Measurements from ENCODE around the gene CCNA2.

CCNA2 gene

GRCh38 chr4:121846662-121847061, 23.0 kb upstream of the CCNA2 start:
- no peak for TF ChIP-seq CTCF (IDR thresholded peaks at IDR 0.05; ENCODE audit: low read length, missing control alignments)
- DNase-seq (ENCODE audit: low read depth): no peak
- H3K4me3 ChIP-seq (replicated peaks; ENCODE audit: low read depth, low read length): no peak overlapping the region

GRCh38 chr4:121842862-121843261, 19.2 kb upstream of the CCNA2 start:
- no peak for TF ChIP-seq CTCF (IDR thresholded peaks at IDR 0.05; ENCODE audit: low read length, missing control alignments)
- DNase-seq (ENCODE audit: low read depth): no peak
- no peak overlapping the region for H3K4me3 ChIP-seq (replicated peaks; ENCODE audit: low read depth, low read length)

GRCh38 chr4:121838136-121838535, 14.5 kb upstream of the CCNA2 start:
- no peak for TF ChIP-seq CTCF (IDR thresholded peaks at IDR 0.05; ENCODE audit: low read length, missing control alignments)
- DNase-seq (ENCODE audit: low read depth): no peak
- no peak overlapping the region for H3K4me3 ChIP-seq (replicated peaks; ENCODE audit: low read depth, low read length)

- DNase-seq (ENCODE audit: low read depth): no peak
- no peak overlapping the region for H3K4me3 ChIP-seq (replicated peaks; ENCODE audit: low read depth, low read length)
- no peak for TF ChIP-seq CTCF (IDR thresholded peaks at IDR 0.05; ENCODE audit: low read length, missing control alignments)
These were observed 5.8 kb upstream of the CCNA2 start for GRCh38 chr4:121829511-121829910.

- peak; percentile 36 for DNase-seq (ENCODE audit: low read depth)
- TF ChIP-seq CTCF (IDR thresholded peaks at IDR 0.05; ENCODE audit: low read length, missing control alignments): no peak
- H3K4me3 ChIP-seq (replicated peaks; ENCODE audit: low read depth, low read length): no peak overlapping the region
These were observed 4.2 kb upstream of the CCNA2 start for GRCh38 chr4:121827853-121828252.

- TF ChIP-seq CTCF (IDR thresholded peaks at IDR 0.05; ENCODE audit: low read length, missing control alignments): no peak
These were observed 1.3 kb upstream of the CCNA2 start for GRCh38 chr4:121824950-121825349.

GRCh38 chr4:121824171-121824527, 466 bp upstream of the CCNA2 start:
- no peak for TF ChIP-seq CTCF (IDR thresholded peaks at IDR 0.05; ENCODE audit: low read length, missing control alignments)
- peak overlapping the region; percentile 85 for H3K4me3 ChIP-seq (replicated peaks; ENCODE audit: low read depth, low read length)
- DNase-seq (ENCODE audit: low read depth): no peak

More at GRCh38 chr4:121824950-121825349, 1.3 kb upstream of the CCNA2 start:
- H3K4me3 ChIP-seq (replicated peaks; ENCODE audit: low read depth, low read length): no peak overlapping the region
- DNase-seq (ENCODE audit: low read depth): no peak

All from fibroblast of pulmonary artery (primary cell).